IgD-negative memory B cell (primary cell): ENCODE measurements around the gene TWF1. TPM values are rescaled to one million over a fixed set of nuclear protein-coding genes. Genes with fewer than 3 reads are reported as not detected.
"Not testable (repeated sequence)": the region's sequence is repeated elsewhere in the genome, so short reads cannot be mapped to it uniquely, and the experiment has no call there.

Source experiments
- H3K27ac Mint-ChIP-seq, 3 donors: one replicate each; pipeline ENCODE4 v1.8.0; 2020 to 2022; ENCODE audit warnings: mild to moderate bottlenecking in 3 of 3, mixed read lengths in 3 of 3, moderate library complexity in 1 of 3
- H3K27me3 Mint-ChIP-seq: one replicate; pipeline ENCODE4 v1.8.0; 2021; ENCODE audit warnings: mixed read lengths
- H3K36me3 Mint-ChIP-seq: one replicate; pipeline ENCODE4 v1.8.0; 2020; ENCODE audit warnings: mild to moderate bottlenecking, mixed read lengths
- H3K4me1 Mint-ChIP-seq, 3 donors: one replicate each; pipeline ENCODE4 v1.8.0; 2020 to 2022; ENCODE audit warnings: mixed read lengths in 3 of 3, mild to moderate bottlenecking in 1 of 3
- H3K4me3 Mint-ChIP-seq, 4 donors: one replicate each; pipeline ENCODE4 v1.8.0; 2020 to 2022; ENCODE audit warnings: mild to moderate bottlenecking in 4 of 4, mixed read lengths in 4 of 4, moderate library complexity in 3 of 4
- H3K9me3 Mint-ChIP-seq, 3 donors: one replicate each; pipeline ENCODE4 v1.8.0; 2020 to 2021; ENCODE audit warnings: mixed read lengths in 3 of 3, mild to moderate bottlenecking in 1 of 3
- polyA plus RNA-seq: library from polyadenylated mRNA; unstranded; fragments of 300-500 nt; fragmentation: Illumina TruSeq; gene quantifications from one replicate; pipeline ENCODE4 v1.2.3, GENCODE V29; 2021

The TWF1 gene
- polyA plus RNA-seq, 1 donor from 2014 or later = 22.3 TPM

DNA sequence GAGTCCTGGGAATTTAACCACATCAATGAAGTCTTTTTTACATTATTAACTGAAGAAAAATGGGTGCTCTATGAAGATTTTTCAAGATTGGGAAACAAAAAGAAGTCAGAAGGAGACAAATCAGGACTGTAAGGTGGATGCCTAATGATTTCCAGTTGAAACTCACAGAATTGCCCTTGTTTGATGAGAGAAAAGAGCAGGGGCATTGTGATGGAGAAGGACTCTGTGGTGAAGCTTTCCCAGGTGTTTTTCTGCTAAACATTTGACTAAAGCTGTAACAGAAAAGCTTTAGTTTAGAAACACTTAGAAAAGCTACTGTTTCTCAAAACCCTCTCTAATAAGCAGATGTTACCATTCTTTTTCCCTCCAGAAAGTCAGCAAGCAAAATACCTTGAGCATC lies 41.6 kb downstream of the TWF1 start:
- Mint-ChIP-seq H3K36me3 (peaks cover 9% of the 10 kb centered on the region), H3K4me3 (no peak overlapping the region), H3K27me3 (no peaks in the 10 kb centered on the region), H3K4me1 (peaks cover 21 to 34% (median 29%) of the 10 kb centered on the region in 3 donors), H3K27ac (no peak overlapping the region), H3K9me3 (no peaks in the 10 kb centered on the region)

DNA sequence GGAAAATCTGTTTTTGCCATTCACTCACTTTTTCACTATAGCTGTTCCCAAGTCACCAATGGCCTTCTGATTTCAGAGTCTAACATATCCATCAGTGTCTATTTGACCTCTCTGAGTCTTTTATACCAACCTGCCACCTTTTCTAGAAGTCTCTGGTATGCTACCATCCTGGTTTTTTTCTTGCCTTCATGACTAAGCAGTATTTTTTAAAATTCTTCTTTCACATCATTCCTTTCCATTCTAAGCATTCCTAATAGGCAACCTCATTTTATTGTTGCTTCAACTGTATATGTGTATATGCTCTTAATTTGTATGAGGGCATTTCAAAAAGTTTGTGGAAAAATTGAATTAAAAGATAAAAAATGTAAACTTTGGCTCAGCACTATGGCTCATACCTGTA lies 42.3 kb downstream of the TWF1 start:
- Mint-ChIP-seq H3K4me1 (peaks cover 28 to 35% (median 33%) of the 10 kb centered on the region in 3 donors), H3K27ac (no peak overlapping the region), H3K4me3 (no peak overlapping the region), H3K9me3 (no peaks in the 10 kb centered on the region), H3K27me3 (no peaks in the 10 kb centered on the region), H3K36me3 (peaks cover 9% of the 10 kb centered on the region)

DNA sequence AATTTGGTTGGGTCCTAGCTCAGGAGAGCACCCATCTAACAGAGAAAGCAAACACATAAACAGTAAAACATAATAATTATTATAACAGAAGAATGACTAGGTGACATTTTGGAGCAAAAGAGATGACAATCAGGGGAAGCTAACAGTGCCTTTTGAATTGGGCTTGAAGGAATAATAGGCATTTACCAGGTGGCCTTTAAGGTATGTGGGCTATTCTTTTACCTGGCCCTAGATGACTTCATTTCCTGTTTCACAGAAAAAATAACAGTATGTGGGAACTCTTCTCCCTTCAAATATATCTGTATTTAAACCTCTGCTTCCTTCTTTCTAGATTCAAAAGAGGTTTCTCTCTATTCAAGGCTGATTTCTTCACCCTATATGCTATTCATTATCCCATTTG lies 43.5 kb downstream of the TWF1 start:
- H3K27ac Mint-ChIP-seq = no peak overlapping the region
- H3K36me3 Mint-ChIP-seq = peaks cover 11% of the 10 kb centered on the region
- no peaks in the 10 kb centered on the region for H3K9me3 Mint-ChIP-seq
- H3K27me3 Mint-ChIP-seq = peaks cover 1% of the 10 kb centered on the region
- H3K4me1 Mint-ChIP-seq = peaks cover 30 to 44% (median 41%) of the 10 kb centered on the region in 3 donors
- H3K4me3 Mint-ChIP-seq = no peak overlapping the region

DNA sequence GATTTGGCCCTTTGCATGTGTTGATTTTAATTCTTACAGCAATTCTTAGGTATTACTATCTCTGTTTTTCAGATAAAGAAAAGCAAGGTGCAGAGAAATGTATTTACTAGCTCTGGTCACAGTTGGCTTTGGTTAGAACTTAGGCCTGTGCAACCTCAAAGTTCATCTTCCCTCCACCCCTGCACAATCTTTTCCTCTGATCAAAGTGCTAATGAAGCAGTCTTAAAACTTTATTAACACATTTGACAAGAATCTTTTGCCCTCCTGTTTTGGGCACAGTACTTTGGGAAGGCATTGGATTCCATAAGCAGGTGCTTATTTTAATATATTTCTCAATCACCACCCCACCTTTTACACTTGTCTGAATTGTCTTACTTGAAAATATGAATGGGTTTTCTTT lies 44.6 kb downstream of the TWF1 start:
- Mint-ChIP-seq H3K27ac (peak overlapping the region in 1 of 3 donors; percentile 44), H3K27me3 (peaks cover 2% of the 10 kb centered on the region), H3K4me1 (peaks cover 33 to 49% (median 47%) of the 10 kb centered on the region in 3 donors), H3K9me3 (no peaks in the 10 kb centered on the region), H3K4me3 (peak overlapping the region in 3 of 4 donors; percentile 63 to 74 (median 71)), H3K36me3 (peaks cover 11% of the 10 kb centered on the region)

DNA sequence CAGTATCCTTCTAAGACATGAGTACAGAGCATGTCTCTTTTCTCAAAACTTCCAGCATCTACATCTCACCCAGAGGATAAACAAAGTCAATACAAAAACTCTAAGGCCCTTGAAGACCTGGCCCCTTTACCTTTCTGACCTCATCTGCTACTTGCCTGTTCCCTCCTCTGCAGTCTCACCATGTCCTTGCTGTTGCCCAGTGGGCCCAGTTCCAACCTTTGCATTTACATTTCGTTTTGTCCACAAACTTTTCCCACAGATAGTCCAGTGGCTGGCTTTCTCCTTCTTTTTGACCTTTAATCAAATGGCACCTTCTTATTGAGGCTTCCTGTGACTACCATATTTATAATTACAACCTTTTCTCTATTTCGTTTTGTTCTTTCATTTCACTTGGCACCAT lies 45.7 kb downstream of the TWF1 start:
- H3K36me3 Mint-ChIP-seq = peaks cover 11% of the 10 kb centered on the region
- H3K4me1 Mint-ChIP-seq = peaks cover 41 to 59% (median 56%) of the 10 kb centered on the region in 3 donors
- peak overlapping the region; percentile 65 to 100 (median 91) for H3K27ac Mint-ChIP-seq
- no peaks in the 10 kb centered on the region for H3K9me3 Mint-ChIP-seq
- peak overlapping the region; percentile 97 to 99 (median 97) for H3K4me3 Mint-ChIP-seq
- peaks cover 2% of the 10 kb centered on the region for H3K27me3 Mint-ChIP-seq

DNA sequence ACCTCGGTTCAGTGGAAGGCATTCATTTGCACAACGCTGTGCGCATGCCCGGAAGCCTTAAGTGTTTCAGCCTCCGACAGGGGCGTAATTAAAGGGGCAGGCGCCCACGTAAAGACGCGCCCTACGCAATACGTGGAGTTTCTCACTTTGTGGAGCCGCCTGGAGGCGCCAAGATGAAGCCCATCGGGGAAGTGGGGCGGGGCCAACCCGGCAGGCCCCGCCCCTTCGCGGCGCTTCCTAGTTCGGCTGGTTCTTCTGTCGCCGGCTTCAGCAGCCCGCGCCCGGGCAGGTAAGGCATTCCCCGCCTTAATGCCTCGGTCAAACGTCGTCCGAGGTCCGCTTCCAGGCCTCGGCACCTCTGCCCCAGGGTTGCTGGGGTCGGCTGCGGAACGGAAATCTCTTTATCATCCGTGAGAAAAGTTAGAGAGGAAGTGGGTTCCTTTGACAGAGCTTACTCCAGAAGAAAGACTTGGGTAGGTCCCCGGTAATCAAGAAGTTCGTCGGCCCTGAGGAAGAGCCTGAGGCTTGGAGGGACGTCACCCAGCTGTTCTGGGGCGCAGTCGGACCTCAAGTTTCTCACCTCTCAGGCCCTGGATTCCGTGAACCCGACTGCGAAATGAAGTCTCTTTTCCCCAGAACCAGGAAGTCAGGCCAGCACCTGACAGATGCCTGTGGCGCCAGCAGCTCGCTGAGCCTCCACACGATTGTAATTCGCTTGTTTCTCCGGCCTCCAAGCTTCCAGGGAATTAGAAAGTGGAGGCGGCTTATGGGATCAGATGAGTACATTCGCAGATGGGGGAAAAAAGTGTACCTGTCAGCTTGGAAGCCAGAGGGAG lies 47.2 kb downstream of the TWF1 start, which contains the start of the genes IRAK4 and PUS7L:
TSS of gene IRAK4 (plus strand) at position 224 of the 836 bp plus-strand sequence. CDS start 9,161 bp downstream, outside the sequence.
TSS of gene PUS7L (minus strand) at position 63 of the 836 bp plus-strand sequence. CDS start 3,545 bp downstream, outside the sequence.
- Mint-ChIP-seq H3K27me3 (peaks cover 2% of the 10 kb centered on the region), H3K4me3 (peak within 1 kb of the TSS; percentile 97 to 99 (median 97)), H3K9me3 (no peaks in the 10 kb centered on the region)

DNA sequence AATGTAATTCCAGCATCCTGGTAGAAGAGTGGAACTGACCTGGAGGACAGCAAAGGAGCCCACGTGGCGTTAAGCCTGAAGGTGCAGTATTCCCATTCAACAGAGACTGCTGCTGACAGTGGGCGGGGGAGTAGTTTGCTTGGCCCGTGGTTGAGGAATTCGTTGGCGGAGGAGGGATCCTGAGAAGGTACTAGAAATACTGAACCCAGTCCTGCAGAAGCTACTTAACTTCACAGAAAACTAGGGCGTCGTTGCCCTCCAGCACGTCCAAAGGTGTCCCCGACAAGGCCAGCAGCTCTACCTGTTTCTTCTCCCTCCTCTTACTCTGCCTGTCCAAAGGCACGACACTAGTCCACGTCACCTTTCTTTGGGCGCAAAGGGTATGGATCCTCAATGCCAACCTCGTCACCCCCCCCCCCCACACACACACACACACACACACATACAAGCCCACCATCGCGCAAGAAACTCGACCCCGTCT lies 47.8 kb downstream of the TWF1 start:
- Mint-ChIP-seq H3K36me3 (peaks cover 14% of the 10 kb centered on the region), H3K9me3 (no peaks in the 10 kb centered on the region), H3K27ac (peak overlapping the region; percentile 91 to 100 (median 99)), H3K4me3 (peak overlapping the region; percentile 97 to 99 (median 97)), H3K27me3 (peaks cover 2% of the 10 kb centered on the region), H3K4me1 (peaks cover 37 to 60% (median 58%) of the 10 kb centered on the region in 3 donors)

More for the DNA sequence above, 47.2 kb downstream of the TWF1 start, which contains the start of the genes IRAK4 and PUS7L:
- peaks cover 14% of the 10 kb centered on the region for H3K36me3 Mint-ChIP-seq
- H3K27ac Mint-ChIP-seq = peak within 1 kb of the TSS; percentile 91 to 100 (median 99)
- H3K4me1 Mint-ChIP-seq = peaks cover 41 to 62% (median 57%) of the 10 kb centered on the region in 3 donors

DNA sequence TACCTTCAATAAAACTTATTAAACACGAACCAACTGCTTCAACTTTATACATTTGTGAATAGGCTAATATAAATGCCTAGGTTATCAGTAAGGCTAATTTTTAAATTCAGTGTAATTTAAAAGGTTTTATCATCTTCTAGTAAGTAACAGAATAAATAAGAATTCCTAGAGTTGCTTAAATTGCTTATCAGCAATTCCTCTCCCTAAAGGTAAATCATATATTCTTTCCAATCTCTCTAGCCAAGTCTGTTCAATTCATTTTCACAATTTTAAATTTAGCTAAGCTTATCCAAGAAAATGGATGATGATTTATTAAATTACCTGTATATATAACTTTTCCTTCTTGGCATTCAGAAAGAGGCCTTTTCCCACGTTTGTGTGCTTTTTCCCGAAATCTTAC lies 52.1 kb downstream of the TWF1 start:
- Mint-ChIP-seq H3K4me1 (peaks cover 27 to 43% (median 41%) of the 10 kb centered on the region in 3 donors), H3K9me3 (no peaks in the 10 kb centered on the region), H3K27me3 (peaks cover 2% of the 10 kb centered on the region), H3K27ac (no peak overlapping the region), H3K4me3 (no peak overlapping the region), H3K36me3 (peaks cover 16% of the 10 kb centered on the region)

DNA sequence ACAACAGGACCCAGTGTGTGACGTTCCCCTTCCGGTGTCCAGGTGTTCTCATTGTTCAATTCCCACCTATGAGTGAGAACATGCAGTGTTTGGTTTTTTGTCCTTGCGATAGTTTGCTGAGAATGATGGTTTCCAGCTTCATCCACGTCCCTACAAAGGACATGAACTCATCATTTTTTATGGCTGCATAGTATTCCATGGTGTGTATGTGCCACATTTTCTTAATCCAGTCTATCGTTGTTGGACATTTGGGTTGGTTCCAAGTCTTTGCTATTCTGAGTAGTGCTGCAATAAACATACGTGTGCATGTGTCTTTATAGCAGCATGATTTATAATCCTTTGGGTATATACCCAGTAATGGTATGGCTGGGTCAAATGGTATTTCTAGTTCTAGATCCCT lies 54.8 kb downstream of the TWF1 start:
- Mint-ChIP-seq H3K4me1 (peaks cover 19 to 30% (median 22%) of the 10 kb centered on the region in 3 donors), H3K36me3 (peaks cover 15% of the 10 kb centered on the region)
- not testable (repeated sequence) for H3K4me3 Mint-ChIP-seq, H3K27me3 Mint-ChIP-seq, H3K27ac Mint-ChIP-seq, H3K9me3 Mint-ChIP-seq

DNA sequence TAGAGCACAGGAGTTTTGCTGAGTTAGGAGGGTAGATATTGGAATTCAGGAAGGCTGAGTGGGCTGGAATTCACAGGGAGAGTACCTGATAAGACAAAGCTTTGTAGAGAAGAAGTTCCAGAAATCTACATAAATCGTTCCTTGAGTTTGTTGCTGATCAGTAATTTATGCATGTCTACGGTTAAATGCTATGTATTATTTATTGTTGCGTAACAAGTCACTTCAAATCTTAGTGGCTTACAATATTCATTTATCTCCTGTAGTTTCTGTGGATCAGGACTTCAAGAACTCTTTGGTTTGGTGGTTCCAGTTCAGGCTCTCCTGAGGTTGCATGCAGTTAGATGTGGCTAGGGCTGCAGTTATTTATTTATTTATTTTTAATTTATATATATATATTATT lies 55.3 kb downstream of the TWF1 start:
- no peak overlapping the region for H3K27ac Mint-ChIP-seq
- H3K27me3 Mint-ChIP-seq = no peaks in the 10 kb centered on the region
- no peak overlapping the region for H3K4me3 Mint-ChIP-seq
- H3K9me3 Mint-ChIP-seq = no peaks in the 10 kb centered on the region
- peaks cover 15 to 26% (median 17%) of the 10 kb centered on the region in 3 donors for H3K4me1 Mint-ChIP-seq
- peaks cover 16% of the 10 kb centered on the region for H3K36me3 Mint-ChIP-seq

DNA sequence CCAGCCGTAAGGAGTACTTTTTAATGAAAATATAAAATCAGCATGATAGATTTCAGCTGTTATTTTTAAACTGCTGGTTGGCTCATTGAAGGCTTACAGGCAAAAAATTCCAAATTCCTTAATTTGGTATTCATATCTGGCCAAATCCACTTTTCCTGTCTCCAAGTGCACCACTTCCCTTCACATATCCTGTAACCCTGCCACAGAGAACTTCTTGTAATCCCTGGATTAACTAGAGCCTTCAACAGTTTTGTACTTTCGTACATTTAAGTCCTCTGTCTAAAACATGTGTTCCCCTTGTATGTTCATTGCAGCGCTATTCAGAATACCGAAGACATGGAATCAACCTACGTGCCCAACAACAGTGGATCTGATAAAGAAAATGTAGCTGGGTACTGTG lies 57.1 kb downstream of the TWF1 start:
- Mint-ChIP-seq H3K4me1 (peaks cover 11 to 15% (median 12%) of the 10 kb centered on the region in 3 donors), H3K9me3 (no peaks in the 10 kb centered on the region), H3K27me3 (no peaks in the 10 kb centered on the region), H3K27ac (no peak overlapping the region), H3K36me3 (peaks cover 23% of the 10 kb centered on the region), H3K4me3 (no peak overlapping the region)

DNA sequence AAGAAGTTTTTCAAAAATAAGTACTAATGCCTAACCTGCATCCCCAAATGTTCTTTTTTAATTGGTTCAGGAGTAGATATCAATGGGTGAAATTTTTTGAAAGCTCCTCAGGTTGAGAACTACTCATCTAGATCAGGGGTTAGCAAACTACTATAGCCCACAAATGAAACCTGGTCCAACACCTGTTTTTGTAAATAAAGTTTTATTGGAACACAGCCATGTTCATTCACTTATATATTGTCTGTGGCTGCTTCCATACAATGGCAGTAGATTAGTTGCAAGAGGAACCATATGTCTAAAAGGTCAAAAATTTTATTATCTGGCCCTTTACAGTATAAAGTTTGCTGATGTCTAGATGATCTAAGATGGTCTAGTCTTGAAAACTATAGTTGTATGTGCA lies 61.3 kb downstream of the TWF1 start:
- H3K36me3 Mint-ChIP-seq = peaks cover 20% of the 10 kb centered on the region
- no peak overlapping the region for H3K27ac Mint-ChIP-seq
- H3K4me1 Mint-ChIP-seq = no peaks in the 10 kb centered on the region

More for the DNA sequence above, 61.3 kb downstream of the TWF1 start:
- H3K27me3 Mint-ChIP-seq = no peaks in the 10 kb centered on the region
- H3K4me3 Mint-ChIP-seq = no peak overlapping the region
- no peaks in the 10 kb centered on the region for H3K9me3 Mint-ChIP-seq

Other genes starting within 250 kb of the TWF1 start
- gene PUS7L, start 47.5 kb downstream of the TWF1 start, polyA plus RNA-seq = 39.0 TPM
- gene IRAK4, start 47.4 kb downstream of the TWF1 start, polyA plus RNA-seq = 22.3 TPM
- gene TMEM117, start 29.8 kb upstream of the TWF1 start, polyA plus RNA-seq = 4.4 TPM